Pulmonary artery endothelial cell (primary cell): Measurements from ENCODE around the gene APPL2. TPM values are rescaled to one million over a fixed set of nuclear protein-coding genes. Genes with fewer than 3 reads are reported as not detected.

ENCODE experiments used
- DNase-seq: peaks from one replicate; pipeline ENCODE4 v3.0.0-alpha.2; 2011; ENCODE audit warnings: low read depth, low spot score
- total RNA-seq: library from RNA; depleted of rRNA; stranded (reverse); fragments of >200 nt; gene quantifications from 2 replicates; pipeline ENCODE4 v1.2.3, GENCODE V29; 2014

Gene APPL2
- total RNA-seq, 1 donor from 2014 or later, result 14.6 TPM

GRCh38 chr12:105223352-105223845, 12.6 kb downstream of the APPL2 start:
- DNase-seq, result no peak

GRCh38 chr12:105222726-105223351, 13.1 kb downstream of the APPL2 start:
- no peak for DNase-seq

- no peak for DNase-seq
Measured at GRCh38 chr12:105222284-105222655, 13.7 kb downstream of the APPL2 start.

GRCh38 chr12:105221583-105222283, 14.2 kb downstream of the APPL2 start:
- DNase-seq, result no peak

- DNase-seq, result no peak
Measured at GRCh38 chr12:105220929-105221290, 15.1 kb downstream of the APPL2 start.

GRCh38 chr12:105220150-105220928, 15.6 kb downstream of the APPL2 start:
- DNase-seq, result no peak

GRCh38 chr12:105219261-105220028, 16.5 kb downstream of the APPL2 start:
- DNase-seq, result no peak

- no peak for DNase-seq
Measured at GRCh38 chr12:105218434-105218833, 17.5 kb downstream of the APPL2 start.

GRCh38 chr12:105214670-105215375, 21.2 kb downstream of the APPL2 start:
- DNase-seq, result no peak

- DNase-seq, result no peak
Measured at GRCh38 chr12:105214148-105214547, 21.8 kb downstream of the APPL2 start.

- DNase-seq, result no peak
Measured at GRCh38 chr12:105212438-105212837, 23.5 kb downstream of the APPL2 start.

GRCh38 chr12:105209091-105209490, 26.9 kb downstream of the APPL2 start:
- no peak for DNase-seq

- DNase-seq, result no peak
Measured at GRCh38 chr12:105206686-105207374, 29.1 kb downstream of the APPL2 start.

- no peak for DNase-seq
Measured at GRCh38 chr12:105205322-105206048, 30.5 kb downstream of the APPL2 start.

- peak; percentile 22 for DNase-seq
Measured at GRCh38 chr12:105204916-105205315, 31.1 kb downstream of the APPL2 start.

- no peak for DNase-seq
Measured at GRCh38 chr12:105204127-105204526, 31.8 kb downstream of the APPL2 start.

GRCh38 chr12:105202202-105202601, 33.8 kb downstream of the APPL2 start:
- no peak for DNase-seq

GRCh38 chr12:105201299-105201698, 34.7 kb downstream of the APPL2 start:
- no peak for DNase-seq

- no peak for DNase-seq
Measured at GRCh38 chr12:105200385-105200784, 35.6 kb downstream of the APPL2 start.

- no peak for DNase-seq
Measured at GRCh38 chr12:105198961-105199360, 37.0 kb downstream of the APPL2 start.
